H1 (cell line): Measurements from ENCODE around the gene GFRA3. TPM values are rescaled to one million over a fixed set of nuclear protein-coding genes. Genes with fewer than 3 reads are reported as not detected.

Experiments
- ASH2L ChIP-seq: fragments of 200-600, 300-600 bp; sonication (generic); IDR thresholded peaks from one replicate; pipeline ENCODE4 v1.7.1; 2017; ENCODE audit warnings: low read length
- ATF3 ChIP-seq: IDR thresholded peaks from 2 replicates; pipeline ENCODE4 v1.6.1; 2011; ENCODE audit warnings: low read depth, mild to moderate bottlenecking, low read length; ENCODE audit not compliant: insufficient read depth
- BRCA1 ChIP-seq: IDR thresholded peaks from 2 replicates; pipeline ENCODE4 v1.6.1; 2012; ENCODE audit warnings: low read depth, low read length, improper control_type of control experiment
- EGR1 ChIP-seq: IDR thresholded peaks from 2 replicates; pipeline ENCODE4 v1.6.1; 2011; ENCODE audit warnings: low read depth, low read length, borderline replicate concordance
- HDAC2 ChIP-seq, 2 experiments: fragments of 300-600 bp in 1 of 2; sonication (generic) in 1 of 2; IDR thresholded peaks; 2 replicates each; pipeline ENCODE4 v1.6.1; 2011 to 2012; ENCODE audit warnings: low read depth in 2 of 2, low read length in 2 of 2, mild to moderate bottlenecking in 2 of 2, moderate library complexity in 2 of 2, borderline replicate concordance in 1 of 2, inconsistent platforms in 1 of 2
- KDM4A ChIP-seq: IDR thresholded peaks from one replicate; pipeline ENCODE4 v1.7.1; 2012; ENCODE audit warnings: low read depth, mild to moderate bottlenecking, moderate library complexity, low read length, inconsistent platforms; ENCODE audit not compliant: severe bottlenecking
- KDM5A ChIP-seq: fragments of 200-600 bp; IDR thresholded peaks from 2 replicates; pipeline ENCODE4 v1.7.1; 2012; ENCODE audit warnings: mild to moderate bottlenecking, low read length, inconsistent platforms, mixed read lengths
- NANOG ChIP-seq: IDR thresholded peaks from 2 replicates; pipeline ENCODE4 v1.6.1; 2011; ENCODE audit warnings: low read length, low read depth, mild to moderate bottlenecking, inconsistent platforms; ENCODE audit not compliant: insufficient read depth, poor library complexity, severe bottlenecking
- PHF8 ChIP-seq: fragments of 200-600 bp; sonication (generic); conservative IDR thresholded peaks from 2 replicates; pipeline ENCODE4 v1.7.1; 2012; ENCODE audit warnings: low read depth, mild to moderate bottlenecking, inconsistent platforms, low read length, moderate library complexity
- SP2 ChIP-seq: IDR thresholded peaks from 2 replicates; pipeline ENCODE4 v1.6.1; 2012; ENCODE audit warnings: mild to moderate bottlenecking, low read length, inconsistent platforms
- TBP ChIP-seq: IDR thresholded peaks from 2 replicates; pipeline ENCODE4 v1.6.1; 2011; ENCODE audit warnings: low read depth, low read length, improper control_type of control experiment
- polyA plus RNA-seq, 7 experiments: library from polyadenylated mRNA; depleted of rRNA in 3 of 7; stranded (reverse) in 5 of 7; unstranded in 2 of 7; fragments of >200 nt in 5 of 7; fragments of 200-250 nt in 2 of 7; gene quantifications; 1 replicate in 5 of 7; 2 replicates in 1 of 7; 4 replicates in 1 of 7; pipeline versions ENCODE4 v1.2.1 to v1.2.3, GENCODE V29; 2011 to 2013; ENCODE audit warnings: missing spikeins in 2 of 7, mixed read lengths in 2 of 7
- total RNA-seq: library from RNA; stranded (reverse); fragmentation: NEBNext Ultra II Directional; extraction: Animal tissue kit (Norgen Biotek cat#: 25700); gene quantifications from 2 replicates; pipeline ENCODE4 v1.2.1, GENCODE V29; 2021

GFRA3 gene
- total and polyA plus RNA-seq, 2 of the 8 experiments (the other 6 are each of a cell fraction or from before 2014, with no cell fraction given): 0.88 to 3.4 TPM

- no peak for TF ChIP-seq EGR1
- TF ChIP-seq ATF3: no peak
- no peak for TF ChIP-seq BRCA1
- TF ChIP-seq KDM4A: peak; percentile 59
- no peak for TF ChIP-seq SP2
- TF ChIP-seq KDM5A: no peak
- TF ChIP-seq PHF8: 0 out of 2 replicates have a peak, but pooled peaks have one; percentile 21
- no peak for TF ChIP-seq NANOG
- no peak for TF ChIP-seq HDAC2 (IDR thresholded peaks at IDR 0.05; ENCODE audit: borderline replicate concordance in 1 of 2, low read depth in 2 of 2, low read length in 2 of 2)
- TF ChIP-seq TBP: no peak
- peak; percentile 24 for TF ChIP-seq ASH2L
Measured at GRCh38 chr5:138241688-138242571, 32.5 kb downstream of the GFRA3 start (continued).
